ENCODE data around the gene SPATA16. TPM values are rescaled to one million over a fixed set of nuclear protein-coding genes. Genes with fewer than 3 reads are reported as not detected.

The SPATA16 gene
- total and polyA plus RNA-seq, 2 of the 13 experiments (the other 11 are each of a cell fraction or from before 2014, with no cell fraction given): not detected

- TF ChIP-seq SOX13 (IDR thresholded peaks at IDR 0.05): no peak
- no peak for TF ChIP-seq SOX13 (CRISPR knock-in tag; conservative IDR thresholded peaks at IDR 0.05 in 1 of 2, IDR thresholded peaks at IDR 0.05 in 1 of 2)
- TF ChIP-seq CBFB (CRISPR knock-in tag; IDR thresholded peaks at IDR 0.05): no peak
- no peak for TF ChIP-seq POLR2AphosphoS5 (IDR thresholded peaks at IDR 0.05; ENCODE audit: low read depth, low read length)
- TF ChIP-seq ETV6 (CRISPR knock-in tag; conservative IDR thresholded peaks at IDR 0.05): no peak
- TF ChIP-seq NCOA2 (CRISPR knock-in tag; IDR thresholded peaks at IDR 0.05): no peak
- TF ChIP-seq ZNF329 (CRISPR knock-in tag; IDR thresholded peaks at IDR 0.05; ENCODE audit: low read depth): no peak
- no peak for TF ChIP-seq UBTF (CRISPR knock-in tag; IDR thresholded peaks at IDR 0.05)
- TF ChIP-seq ZNF18 (CRISPR knock-in tag; IDR thresholded peaks at IDR 0.05; ENCODE audit: insufficient replicate concordance): no peak
- no peak for TF ChIP-seq YEATS4 (CRISPR knock-in tag; IDR thresholded peaks at IDR 0.05; ENCODE audit: borderline replicate concordance)
- no peak for TF ChIP-seq ZNF773 (CRISPR knock-in tag; IDR thresholded peaks at IDR 0.05; ENCODE audit: borderline replicate concordance)
- TF ChIP-seq ZNF572 (CRISPR knock-in tag; IDR thresholded peaks at IDR 0.05): no peak
- TF ChIP-seq RFX3 (CRISPR knock-in tag; IDR thresholded peaks at IDR 0.05): no peak
Observed at GRCh38 chr3:173027429-173027828, 113.6 kb downstream of the SPATA16 start (continued).
